A549 (cell line): ENCODE data around the gene ZNF724. TPM values are rescaled to one million over a fixed set of nuclear protein-coding genes. Genes with fewer than 3 reads are reported as not detected.

ENCODE experiments used
- ATAC-seq, 2 experiments: fragments of 200-7000 bp in 1 of 2; fragments of >200 bp in 1 of 2; cut with Nextera tagmentation in 1 of 2; cut with Tn5 transposase in 1 of 2; 3 replicates each; pipeline versions ENCODE4 v1.8.0 to v1.9.1; 2018 to 2020; ENCODE audit warnings: mild to moderate bottlenecking in 1 of 2, moderate library complexity in 1 of 2
- CTCF ChIA-PET: fragments of 300-600 bp; sonication (Branson Sonifier 250); formaldehyde crosslinking; extraction: SDS; loops from one replicate; lab custom pipeline; 2021; ENCODE audit warnings: antibody characterized with exemption, inconsistent platforms; lab: Yijun Ruan, JAX
- POLR2A ChIA-PET: fragments of 350-600 bp; formaldehyde crosslinking; extraction: SDS; loops from one replicate; lab custom pipeline; 2021; ENCODE audit warnings: antibody characterized with exemption, inconsistent platforms; lab: Yijun Ruan, JAX
- DNase-seq, 2 experiments: peaks; one replicate each; pipeline versions ENCODE4 v3.0.0 to v3.0.0-alpha.2; 2011 to 2016; ENCODE audit warnings: low read depth in 1 of 2, low spot score in 1 of 2
- FAIRE-seq: peaks from 2 replicates; lab custom pipeline; 2011; peaks lifted over from hg19 to GRCh38; lab: Jason Lieb, UNC
- H3K27ac ChIP-seq, 2 experiments: fragments of >200 bp; sonication (Bioruptor Twin); formaldehyde crosslinking; 3 replicates each; pipeline ENCODE4 v1.5.1; 2016 to 2017
- H3K4me1 ChIP-seq: fragments of >200 bp; sonication (Bioruptor Twin); formaldehyde crosslinking; 3 replicates; pipeline ENCODE4 v1.6.1; 2016
- H3K4me2 ChIP-seq: fragments of >200 bp; sonication (Bioruptor Twin); formaldehyde crosslinking; 3 replicates; pipeline ENCODE4 v1.6.1; 2016
- H3K4me3 ChIP-seq: fragments of >200 bp; sonication (Bioruptor Twin); formaldehyde crosslinking; 3 replicates; pipeline ENCODE4 v1.5.1; 2016
- H3K9me3 ChIP-seq: fragments of >200 bp; sonication (Bioruptor Twin); formaldehyde crosslinking; 3 replicates; pipeline ENCODE4 v1.6.1; 2016
- CBX2 ChIP-seq: fragments of 200-600 bp; sonication (generic); IDR thresholded peaks from 2 replicates; pipeline ENCODE4 v1.6.1; 2016; ENCODE audit warnings: low read depth, mild to moderate bottlenecking, borderline replicate concordance
- CBX8 ChIP-seq: fragments of 200-600 bp; sonication (generic); IDR thresholded peaks from 2 replicates; pipeline ENCODE4 v1.6.1; 2016
- CEBPB ChIP-seq, 2 experiments: fragments of >200 bp in 1 of 2; sonication (Bioruptor Twin) in 1 of 2; formaldehyde crosslinking in 1 of 2; IDR thresholded peaks; 2 replicates each; pipeline ENCODE4 v1.6.1; 2012 to 2016
- CHD2 ChIP-seq: fragments of 150-350 bp; IDR thresholded peaks from 2 replicates; pipeline ENCODE4 v1.6.1; 2014; ENCODE audit warnings: low read length; ENCODE audit not compliant: partially characterized antibody
- E2F6 ChIP-seq: IDR thresholded peaks from 2 replicates; pipeline ENCODE4 v1.6.1; 2012; ENCODE audit warnings: low read depth, borderline replicate concordance
- ELK1 ChIP-seq: fragments of 150-350 bp; IDR thresholded peaks from 2 replicates; pipeline ENCODE4 v1.6.1; 2014; ENCODE audit warnings: low read depth, mild to moderate bottlenecking, low read length
- EP300 ChIP-seq, 2 experiments: fragments of >200 bp; sonication (Bioruptor Twin); formaldehyde crosslinking; IDR thresholded peaks; 2 replicates in 1 of 2; 3 replicates in 1 of 2; pipeline ENCODE4 v1.6.1; 2016 to 2017
- FOSB ChIP-seq: fragments of 250-450 bp; sonication (Bioruptor Pico); IDR thresholded peaks from 2 replicates; pipeline ENCODE4 v1.5.0; 2020; ENCODE audit warnings: mild to moderate bottlenecking, moderate library complexity
- FOSL2 ChIP-seq, 2 experiments: fragments of 450-650 bp in 1 of 2; fragments of >200 bp in 1 of 2; sonication (Bioruptor Twin) in 1 of 2; formaldehyde crosslinking; IDR thresholded peaks; 2 replicates each; pipeline versions ENCODE4 v1.5.0 to v1.6.1; 2016 to 2020; ENCODE audit warnings: mild to moderate bottlenecking in 1 of 2, moderate library complexity in 1 of 2
- HMGXB4 ChIP-seq: fragments of 250-450 bp; sonication (Bioruptor Pico); IDR thresholded peaks from 2 replicates; pipeline ENCODE4 v1.5.0; 2021; ENCODE audit warnings: mild to moderate bottlenecking, moderate library complexity, borderline replicate concordance
- HOXA7 ChIP-seq: fragments of 250-450 bp; sonication (Bioruptor Pico); IDR thresholded peaks from 2 replicates; pipeline ENCODE4 v1.5.0; 2020; ENCODE audit warnings: mild to moderate bottlenecking, moderate library complexity
- JUN ChIP-seq, 2 experiments: fragments of >200 bp; sonication (Bioruptor Twin); formaldehyde crosslinking; IDR thresholded peaks; 2 replicates in 1 of 2; 3 replicates in 1 of 2; pipeline ENCODE4 v1.6.1; 2016 to 2017
- KDM1A ChIP-seq: fragments of 200-600 bp; sonication (generic); IDR thresholded peaks from 2 replicates; pipeline ENCODE4 v1.6.1; 2016; ENCODE audit warnings: low read depth, mild to moderate bottlenecking
- MAZ ChIP-seq: fragments of 150-350 bp; IDR thresholded peaks from 2 replicates; pipeline ENCODE4 v1.6.1; 2014; ENCODE audit warnings: antibody characterized with exemption, low read depth, low read length, borderline replicate concordance
- MYC ChIP-seq: IDR thresholded peaks from 2 replicates; pipeline ENCODE4 v1.6.1; 2012; ENCODE audit warnings: mild to moderate bottlenecking, inconsistent platforms, low read length, improper control_type of control experiment, borderline replicate concordance
- NPAS2 ChIP-seq: fragments of 250-450 bp; sonication (Bioruptor Pico); IDR thresholded peaks from 2 replicates; pipeline ENCODE4 v1.8.0; 2022; ENCODE audit warnings: mild to moderate bottlenecking, moderate library complexity, borderline replicate concordance
- POLR2A ChIP-seq: IDR thresholded peaks from 2 replicates; pipeline ENCODE4 v1.6.1; 2012; ENCODE audit warnings: mild to moderate bottlenecking, low read length
- RAD21 ChIP-seq, 2 experiments: fragments of >200 bp in 1 of 2; sonication (Bioruptor Twin) in 1 of 2; formaldehyde crosslinking in 1 of 2; IDR thresholded peaks in 1 of 2; conservative IDR thresholded peaks in 1 of 2; 2 replicates in 1 of 2; 3 replicates in 1 of 2; pipeline ENCODE4 v1.6.1; 2012 to 2018; ENCODE audit warnings: inconsistent platforms in 1 of 2
- RARB ChIP-seq: fragments of 250-450 bp; sonication (Bioruptor Pico); IDR thresholded peaks from 2 replicates; pipeline ENCODE4 v1.8.0; 2021; ENCODE audit warnings: mild to moderate bottlenecking, moderate library complexity
- RCOR1 ChIP-seq: fragments of 150-350 bp; IDR thresholded peaks from 2 replicates; pipeline ENCODE4 v1.6.1; 2014; ENCODE audit warnings: antibody characterized with exemption, low read length, low read depth
- RFX5 ChIP-seq: fragments of 450-650 bp; IDR thresholded peaks from 2 replicates; pipeline ENCODE4 v1.7.1; 2014; ENCODE audit warnings: antibody characterized with exemption, mild to moderate bottlenecking, moderate library complexity
- RNF2 ChIP-seq: fragments of 200-600 bp; sonication (generic); IDR thresholded peaks from 2 replicates; pipeline ENCODE4 v1.6.1; 2016; ENCODE audit warnings: low read depth, mild to moderate bottlenecking, antibody characterized with exemption, moderate library complexity, borderline replicate concordance
- ZC3H11A ChIP-seq: fragments of 450-650 bp; IDR thresholded peaks from 2 replicates; pipeline ENCODE4 v1.6.1; 2014; ENCODE audit warnings: antibody characterized with exemption, mild to moderate bottlenecking
- WGBS: methylation state at CpG from one replicate; pipeline ENCODE4 v1.1.6; 2017; ENCODE audit errors: missing lambda C conversion rate; 5-methylcytosine and 5-hydroxymethylcytosine counted together
- polyA plus RNA-seq, 4 experiments: library from polyadenylated mRNA; depleted of rRNA in 3 of 4; stranded (reverse); fragments of >200 nt; fragmentation: RNase III in 1 of 4; extraction: RNeasy Plus Mini Kit Qiagen cat#74134 plus additional on column Dnase treatment in 1 of 4; gene quantifications; 2 replicates in 3 of 4; 3 replicates in 1 of 4; pipeline ENCODE4 v1.2.3, GENCODE V29; 2011 to 2017

ZNF724 gene
- polyA plus RNA-seq, 2 of the 4 experiments (the other 2 are of a cell fraction) = 1.4 to 1.8 TPM

GRCh38 chr19:23263396-23263795 is 13.2 kb upstream of the ZNF724 start (continued):
- TF ChIP-seq RAD21 (conservative IDR thresholded peaks at IDR 0.05 in 1 of 2, IDR thresholded peaks at IDR 0.05 in 1 of 2) (no peak), EP300 (IDR thresholded peaks at IDR 0.05) (no peak), FOSB (no peak)

GRCh38 chr19:23262920-23263319 is 12.7 kb upstream of the ZNF724 start:
- DNase-seq = no peak
- Histone ChIP-seq H3K4me3 (no peak overlapping the region), H3K4me1 (no peaks in the 10 kb centered on the region), H3K9me3 (peaks cover 31% of the 10 kb centered on the region), H3K27ac (no peak overlapping the region)
- POLR2A ChIA-PET = no interaction called here
- WGBS = 54% methylated on average over 5 of the region's 5 CpGs
- TF ChIP-seq MYC (no peak), CBX8 (no peak), RCOR1 (no peak), MAZ (no peak), RFX5 (no peak), HOXA7 (CRISPR knock-in tag) (no peak), CEBPB (IDR thresholded peaks at IDR 0.05) (no peak), HMGXB4 (no peak), CBX2 (no peak), FOSB (no peak), ELK1 (no peak), FOSL2 (IDR thresholded peaks at IDR 0.05) (no peak), FOSL2 (CRISPR knock-in tag; IDR thresholded peaks at IDR 0.05) (no peak), POLR2A (no peak), CHD2 (no peak), E2F6 (no peak), KDM1A (no peak), ZC3H11A (no peak), RNF2 (no peak), NPAS2 (no peak)
- TF ChIP-seq, all 56 proteins: peak for 0
- CTCF ChIA-PET = no interaction called here
- H3K4me2 ChIP-seq = no peak overlapping the region
- FAIRE-seq = no peak
- ATAC-seq = no peak

- Histone ChIP-seq H3K9me3 (peaks cover 30% of the 10 kb centered on the region), H3K4me2 (no peak overlapping the region), H3K4me1 (no peaks in the 10 kb centered on the region), H3K27ac (no peak overlapping the region), H3K4me3 (no peak overlapping the region)
- CTCF ChIA-PET = no interaction called here
- FAIRE-seq = no peak
- no peak for DNase-seq
- no peak for ATAC-seq
- TF ChIP-seq JUN (IDR thresholded peaks at IDR 0.05) (no peak), HOXA7 (CRISPR knock-in tag) (no peak), RARB (no peak)
- POLR2A ChIA-PET = interaction anchor here (0.6 kb wide), 1 partner anchor 12 kb away, joined by 3 read pairs; no protein-coding TSS in a partner anchor
- WGBS = 30% methylated on average over 3 of the region's 3 CpGs
Measured at GRCh38 chr19:23261496-23262020, 11.4 kb upstream of the ZNF724 start.
